GM18858 (cell line): ENCODE measurements around the gene HIGD1A.

Source experiments
- ATAC-seq: cut with Tn5 transposase; IDR thresholded peaks from one replicate; pipeline ENCODE4 v1.9.1; 2021; ENCODE audit not compliant: unreplicated experiment

Gene HIGD1A

GRCh38 chr3:42801784-42802183, 2.5 kb downstream of the HIGD1A start:
- ATAC-seq, result no peak

- no peak for ATAC-seq
These were observed 3.2 kb downstream of the HIGD1A start for GRCh38 chr3:42801048-42801620.

- ATAC-seq, result no peak
These were observed 4.0 kb downstream of the HIGD1A start for GRCh38 chr3:42800251-42800650.

- ATAC-seq, result no peak
These were observed 4.9 kb downstream of the HIGD1A start for GRCh38 chr3:42799376-42799775.

- no peak for ATAC-seq
These were observed 7.9 kb downstream of the HIGD1A start for GRCh38 chr3:42796332-42796885.

GRCh38 chr3:42795621-42796181, 8.6 kb downstream of the HIGD1A start:
- ATAC-seq, result no peak

- ATAC-seq, result no peak
These were observed 13.5 kb downstream of the HIGD1A start for GRCh38 chr3:42790714-42791229.

- no peak for ATAC-seq
These were observed 17.7 kb downstream of the HIGD1A start for GRCh38 chr3:42786631-42787030.

GRCh38 chr3:42786212-42786611, 18.1 kb downstream of the HIGD1A start:
- ATAC-seq, result no peak

- ATAC-seq, result no peak
These were observed 23.2 kb downstream of the HIGD1A start for GRCh38 chr3:42780892-42781700.

- no peak for ATAC-seq
These were observed 23.9 kb downstream of the HIGD1A start for GRCh38 chr3:42780398-42780797.

- ATAC-seq, result no peak
These were observed 25.6 kb downstream of the HIGD1A start for GRCh38 chr3:42778644-42779043.

- ATAC-seq, result no peak
These were observed 30.9 kb downstream of the HIGD1A start for GRCh38 chr3:42773409-42773751.

- ATAC-seq, result peak; percentile 95
These were observed 31.5 kb downstream of the HIGD1A start, which contains the start of gene CCDC13 for GRCh38 chr3:42772670-42773408. TSS of gene CCDC13 (minus strand) at chr3:42773253. CDS start at chr3:42758345, 14,908 bp downstream.

- ATAC-seq, result no peak
These were observed 33.0 kb downstream of the HIGD1A start for GRCh38 chr3:42771271-42771670.

GRCh38 chr3:42769477-42770131, 34.7 kb downstream of the HIGD1A start:
- ATAC-seq, result no peak

- ATAC-seq, result no peak
These were observed 39.6 kb downstream of the HIGD1A start for GRCh38 chr3:42764561-42765295.

- no peak for ATAC-seq
These were observed 40.2 kb downstream of the HIGD1A start for GRCh38 chr3:42764115-42764514.

GRCh38 chr3:42763021-42763420, 41.3 kb downstream of the HIGD1A start:
- no peak for ATAC-seq
